Measurements from ENCODE around the gene PPP2CA. TPM values are rescaled to one million over a fixed set of nuclear protein-coding genes. Genes with fewer than 3 reads are reported as not detected.
"Not testable (repeated sequence)": the region's sequence is repeated elsewhere in the genome, so short reads cannot be mapped to it uniquely, and the experiment has no call there.

PPP2CA gene
- total RNA-seq, 2 experiments from 2014 or later: 132 to 178 TPM

GRCh38 chr5:134223406-134224248, 2.2 kb downstream of the PPP2CA start:
- Histone ChIP-seq H3K9me2 (ENCODE audit: insufficient read depth, low read length) (no peaks in the 10 kb centered on the region), H2AFZ (ENCODE audit: low read length) (no peak overlapping the region), H3K27ac (ENCODE audit: low read depth, low read length, poor library complexity, severe bottlenecking) (no peak overlapping the region), H3K4me2 (ENCODE audit: low read length) (peak overlapping the region; percentile 89), H3K36me3 (ENCODE audit: insufficient read depth, low read length) (peaks cover 66% of the 10 kb centered on the region), H3K79me2 (ENCODE audit: insufficient read depth, low read depth, low read length) (peaks cover 80% of the 10 kb centered on the region), H4K20me1 (ENCODE audit: insufficient read depth, low read length) (peaks cover 45% of the 10 kb centered on the region), H3K4me3 (ENCODE audit: low read depth, low read length, poor library complexity, severe bottlenecking) (peak overlapping the region; percentile 93), H3K9me3 (ENCODE audit: low read length) (no peaks in the 10 kb centered on the region), H3K4me1 (ENCODE audit: insufficient read depth, low read length, poor library complexity, severe bottlenecking) (peaks cover 54% of the 10 kb centered on the region)
- ChIA-PET CTCF (ENCODE audit: unreplicated experiment) (no interaction called here), POLR2A (interaction anchor here (0.6 to 7.1 kb wide), 6 partner anchors 12 to 407 kb away, joined by 3 to 69 read pairs (median 4); partner anchors contain the start of gene CDKN2AIPNL)
- TF ChIP-seq CTCF (conservative IDR thresholded peaks at IDR 0.05; ENCODE audit: low read length) (no peak), EZH2phosphoT487 (IDR thresholded peaks at IDR 0.05; ENCODE audit: borderline replicate concordance, low read depth, low read length) (no peak)
- intact Hi-C loops (cut with micrococcal nuclease; ENCODE audit: unreplicated experiment): no loop called here
- no peak for DNase-seq (ENCODE audit: low spot score)
- BruUV-seq (replicated peaks): TSS peak; percentile 53

GRCh38 chr5:134221690-134222089, 4.2 kb downstream of the PPP2CA start:
- intact Hi-C loops (cut with micrococcal nuclease; ENCODE audit: unreplicated experiment); BruUV-seq (replicated peaks); H3K9me3 ChIP-seq (ENCODE audit: low read length); DNase-seq (ENCODE audit: low spot score); H3K27ac ChIP-seq (ENCODE audit: low read depth, low read length, poor library complexity, severe bottlenecking); H3K9me2 ChIP-seq (ENCODE audit: insufficient read depth, low read length); H2AFZ ChIP-seq (ENCODE audit: low read length): not testable (repeated sequence)
- Histone ChIP-seq H4K20me1 (ENCODE audit: insufficient read depth, low read length) (peaks cover 54% of the 10 kb centered on the region), H3K4me2 (ENCODE audit: low read length) (peak overlapping the region; percentile 89), H3K4me1 (ENCODE audit: insufficient read depth, low read length, poor library complexity, severe bottlenecking) (peaks cover 46% of the 10 kb centered on the region), H3K4me3 (ENCODE audit: low read depth, low read length, poor library complexity, severe bottlenecking) (peak overlapping the region; percentile 93), H3K79me2 (ENCODE audit: insufficient read depth, low read depth, low read length) (peaks cover 94% of the 10 kb centered on the region), H3K36me3 (ENCODE audit: insufficient read depth, low read length) (peaks cover 83% of the 10 kb centered on the region)
- CTCF ChIA-PET (ENCODE audit: unreplicated experiment): interaction anchor here (1.4 kb wide), 1 partner anchor 11 kb away, joined by 3 read pairs; no protein-coding TSS in a partner anchor
- POLR2A ChIA-PET: interaction anchor here (0.9 to 7.1 kb wide), 2 partner anchors 10 to 332 kb away, joined by 3 to 69 read pairs; no protein-coding TSS in a partner anchor

- H3K9me2 ChIP-seq (ENCODE audit: insufficient read depth, low read length): no peaks in the 10 kb centered on the region
- no TSS peak for BruUV-seq (replicated peaks)
- H3K27ac ChIP-seq (ENCODE audit: low read depth, low read length, poor library complexity, severe bottlenecking): no peak overlapping the region
- ChIA-PET CTCF (ENCODE audit: unreplicated experiment) (no interaction called here), POLR2A (interaction anchor here (1.4 to 8.3 kb wide), 2 partner anchors 8 to 10 kb away, joined by 8 to 69 read pairs; partner anchors contain the start of gene PPP2CA)
- no peaks in the 10 kb centered on the region for H3K9me3 ChIP-seq (ENCODE audit: low read length)
- peaks cover 100% of the 10 kb centered on the region for H3K79me2 ChIP-seq (ENCODE audit: insufficient read depth, low read depth, low read length)
- TF ChIP-seq EZH2phosphoT487 (IDR thresholded peaks at IDR 0.05; ENCODE audit: borderline replicate concordance, low read depth, low read length) (no peak), CTCF (conservative IDR thresholded peaks at IDR 0.05; ENCODE audit: low read length) (no peak)
- H3K4me1 ChIP-seq (ENCODE audit: insufficient read depth, low read length, poor library complexity, severe bottlenecking): peaks cover 18% of the 10 kb centered on the region
- no peak overlapping the region for H3K4me3 ChIP-seq (ENCODE audit: low read depth, low read length, poor library complexity, severe bottlenecking)
- intact Hi-C loops (cut with micrococcal nuclease; ENCODE audit: unreplicated experiment): no loop called here
- no peak overlapping the region for H2AFZ ChIP-seq (ENCODE audit: low read length)
- H3K4me2 ChIP-seq (ENCODE audit: low read length): no peak overlapping the region
- no peak for DNase-seq (ENCODE audit: low spot score)
- peaks cover 76% of the 10 kb centered on the region for H3K36me3 ChIP-seq (ENCODE audit: insufficient read depth, low read length)
- peaks cover 52% of the 10 kb centered on the region for H4K20me1 ChIP-seq (ENCODE audit: insufficient read depth, low read length)
Measured at GRCh38 chr5:134215757-134216156, 10.1 kb downstream of the PPP2CA start.

- BruUV-seq (replicated peaks); H3K9me2 ChIP-seq (ENCODE audit: insufficient read depth, low read length); H3K27ac ChIP-seq (ENCODE audit: low read depth, low read length, poor library complexity, severe bottlenecking); H3K4me1 ChIP-seq (ENCODE audit: insufficient read depth, low read length, poor library complexity, severe bottlenecking); H3K9me3 ChIP-seq (ENCODE audit: low read length); H3K4me3 ChIP-seq (ENCODE audit: low read depth, low read length, poor library complexity, severe bottlenecking); H2AFZ ChIP-seq (ENCODE audit: low read length); intact Hi-C loops (cut with micrococcal nuclease; ENCODE audit: unreplicated experiment); H3K4me2 ChIP-seq (ENCODE audit: low read length); DNase-seq (ENCODE audit: low spot score): not testable (repeated sequence)
- peaks cover 57% of the 10 kb centered on the region for H4K20me1 ChIP-seq (ENCODE audit: insufficient read depth, low read length)
- H3K79me2 ChIP-seq (ENCODE audit: insufficient read depth, low read depth, low read length): peaks cover 100% of the 10 kb centered on the region
- peaks cover 69% of the 10 kb centered on the region for H3K36me3 ChIP-seq (ENCODE audit: insufficient read depth, low read length)
- CTCF ChIA-PET (ENCODE audit: unreplicated experiment): interaction anchor here (0.6 kb wide), 1 partner anchor 350 kb away, joined by 3 read pairs; no protein-coding TSS in a partner anchor
- POLR2A ChIA-PET: interaction anchor here (0.8 to 8.3 kb wide), 3 partner anchors 12 to 291 kb away, joined by 3 to 69 read pairs (median 5); partner anchors contain the start of gene PPP2CA
Measured at GRCh38 chr5:134211263-134212031, 14.4 kb downstream of the PPP2CA start.
